GM18505 (cell line): Measurements from ENCODE around the gene CDK18.

Source experiments
- ATAC-seq: cut with Tn5 transposase; IDR thresholded peaks from one replicate; pipeline ENCODE4 v1.9.1; 2021; ENCODE audit not compliant: unreplicated experiment
- POLR2A ChIP-seq: IDR thresholded peaks from 4 replicates; pipeline ENCODE4 v1.6.1; 2011; ENCODE audit warnings: borderline replicate concordance; ENCODE audit not compliant: insufficient read depth, insufficient read length; ENCODE audit errors: extremely low read depth

The CDK18 gene

DNA sequence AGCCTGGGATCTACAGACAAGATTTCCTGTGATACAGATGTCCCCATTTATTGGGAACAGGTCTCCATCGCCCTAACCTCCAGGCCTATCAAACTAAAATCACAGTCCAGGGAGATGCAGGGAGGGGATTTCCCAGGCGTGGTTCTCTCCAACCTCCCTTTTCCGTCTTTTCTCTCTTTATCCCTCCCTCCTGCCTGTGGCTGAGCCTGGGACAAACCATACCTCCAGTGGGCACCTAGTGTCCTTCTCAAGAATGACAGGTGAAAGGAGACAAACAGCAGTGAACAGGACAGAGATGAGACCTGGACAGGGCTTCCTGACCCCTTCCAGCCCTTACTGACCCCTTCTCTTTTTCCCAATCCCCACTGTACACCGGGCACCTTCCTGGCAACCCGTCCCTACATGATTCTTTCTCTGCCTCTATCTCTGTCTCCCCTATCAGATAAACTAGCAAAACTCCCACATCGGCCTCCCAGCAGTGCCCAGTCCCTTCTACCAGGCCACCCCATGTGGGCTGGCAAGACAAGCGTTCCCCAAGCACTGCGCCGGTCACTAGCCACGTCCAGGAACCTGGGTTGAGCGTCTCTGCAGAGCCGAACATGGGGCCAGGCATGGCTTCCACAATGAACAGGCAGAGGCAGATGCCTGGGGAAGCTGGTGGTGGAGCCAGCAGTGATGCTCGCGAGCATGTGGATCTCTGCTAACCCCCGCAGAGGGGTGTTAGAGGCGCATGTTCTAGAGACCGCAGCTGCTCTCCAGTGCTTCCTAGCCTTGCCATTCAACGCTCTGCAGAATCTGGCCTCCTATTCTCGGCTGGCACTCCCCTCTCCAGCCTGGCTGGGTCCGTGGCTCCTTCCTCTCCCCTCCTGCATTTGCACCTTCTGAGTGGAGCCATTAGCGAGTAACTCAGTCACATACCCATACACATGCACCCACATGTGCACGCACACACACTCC lies 72.6 kb downstream of the CDK18 start:
- ATAC-seq, result no peak

DNA sequence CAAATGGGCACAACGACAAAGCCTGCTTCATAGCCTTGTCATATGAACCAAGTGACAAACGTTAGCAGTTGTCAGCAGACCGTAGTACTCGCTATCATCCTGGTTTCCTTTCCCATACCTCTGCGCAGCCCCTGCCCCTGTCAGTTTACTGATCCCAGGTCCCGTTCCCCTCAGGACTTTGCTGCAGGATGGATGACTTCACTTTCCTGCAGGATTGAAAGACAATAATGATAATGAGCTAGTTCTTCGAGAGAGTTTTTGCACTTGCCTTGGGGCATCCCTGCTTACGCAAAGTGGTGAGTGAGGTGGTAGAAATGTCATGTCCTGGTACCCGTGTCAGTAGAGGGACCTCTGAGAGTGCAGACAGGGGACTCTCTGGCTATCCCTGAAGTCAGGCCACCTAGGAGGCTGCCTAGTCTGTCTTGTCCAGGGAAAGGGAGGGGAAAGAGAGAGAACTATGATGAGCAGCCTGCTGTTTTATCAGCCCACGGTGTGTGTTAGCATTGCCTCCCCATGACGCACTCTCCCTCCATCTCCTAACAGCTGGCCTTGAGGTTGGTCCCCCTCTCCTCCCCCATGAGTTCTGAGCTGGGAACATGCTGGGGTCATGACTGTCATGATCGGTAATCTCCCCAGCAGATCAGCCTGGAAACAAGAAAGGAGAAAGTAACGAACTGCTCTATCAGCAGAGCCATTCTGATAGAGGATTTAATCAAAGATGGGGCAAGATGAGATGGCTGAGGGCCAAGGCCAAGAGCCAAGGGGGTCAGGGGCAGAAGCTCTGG lies 73.6 kb downstream of the CDK18 start:
- no peak for ATAC-seq
- no peak for TF ChIP-seq POLR2A

More for the DNA sequence above, 72.6 kb downstream of the CDK18 start:
- TF ChIP-seq POLR2A, result no peak

- ATAC-seq, result no peak
- no peak for TF ChIP-seq POLR2A
Observed at GRCh38 chr1:205578780-205579571, 74.5 kb downstream of the CDK18 start.

- no peak for TF ChIP-seq POLR2A
- no peak for ATAC-seq
Observed at GRCh38 chr1:205579711-205580110, 75.2 kb downstream of the CDK18 start.

GRCh38 chr1:205580140-205580922 lies 75.9 kb downstream of the CDK18 start:
- TF ChIP-seq POLR2A, result no peak
- no peak for ATAC-seq

GRCh38 chr1:205580923-205581180 lies 76.4 kb downstream of the CDK18 start:
- TF ChIP-seq POLR2A, result no peak
- no peak for ATAC-seq

GRCh38 chr1:205581321-205581980 lies 77.0 kb downstream of the CDK18 start:
- no peak for ATAC-seq
- TF ChIP-seq POLR2A, result no peak

DNA sequence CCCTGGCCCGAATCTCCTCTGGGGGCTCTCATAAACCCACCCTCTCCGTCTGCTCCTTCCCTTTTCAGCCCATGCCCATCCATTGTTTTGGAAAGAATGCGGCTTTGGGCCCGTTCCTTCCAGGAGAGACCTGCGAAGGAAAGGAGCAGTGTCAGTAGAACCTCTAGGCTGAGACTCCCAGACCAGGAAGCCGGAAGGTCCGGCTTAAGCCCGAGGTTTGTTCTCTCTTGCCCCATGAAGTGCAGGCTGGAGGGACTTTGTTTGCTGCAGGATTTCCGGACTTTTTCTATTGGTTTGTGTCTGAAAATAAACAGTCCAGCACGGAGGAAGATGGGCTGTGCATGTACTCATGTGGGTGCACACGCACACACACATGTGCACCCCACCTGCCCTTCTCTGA lies 77.6 kb downstream of the CDK18 start:
- ATAC-seq, result no peak
- TF ChIP-seq POLR2A, result no peak
